PC-9 (cell line): ENCODE data around the gene DOCK3.

Source experiments
- CTCF ChIP-seq: fragments of 200-600 bp; sonication (generic); conservative IDR thresholded peaks from 2 replicates; pipeline ENCODE4 v1.6.1; 2017; ENCODE audit warnings: mixed run types, antibody characterized with exemption, mild to moderate bottlenecking, moderate library complexity
- EZH2 ChIP-seq: fragments of 200-600 bp; sonication (generic); IDR thresholded peaks from 2 replicates; pipeline ENCODE4 v1.8.0; 2017; ENCODE audit warnings: antibody characterized with exemption, low read depth

- no peak for TF ChIP-seq CTCF
- TF ChIP-seq EZH2, result no peak
Observed at GRCh38 chr3:50687127-50687751, 12.5 kb downstream of the DOCK3 start.
